HG03521 (cell line): ENCODE measurements around the gene PLXDC1.

Experiments
- ATAC-seq: cut with Tn5 transposase; IDR thresholded peaks from one replicate; pipeline ENCODE4 v1.9.1; 2021; ENCODE audit warnings: mild to moderate bottlenecking, moderate library complexity; ENCODE audit not compliant: unreplicated experiment

PLXDC1 gene

DNA sequence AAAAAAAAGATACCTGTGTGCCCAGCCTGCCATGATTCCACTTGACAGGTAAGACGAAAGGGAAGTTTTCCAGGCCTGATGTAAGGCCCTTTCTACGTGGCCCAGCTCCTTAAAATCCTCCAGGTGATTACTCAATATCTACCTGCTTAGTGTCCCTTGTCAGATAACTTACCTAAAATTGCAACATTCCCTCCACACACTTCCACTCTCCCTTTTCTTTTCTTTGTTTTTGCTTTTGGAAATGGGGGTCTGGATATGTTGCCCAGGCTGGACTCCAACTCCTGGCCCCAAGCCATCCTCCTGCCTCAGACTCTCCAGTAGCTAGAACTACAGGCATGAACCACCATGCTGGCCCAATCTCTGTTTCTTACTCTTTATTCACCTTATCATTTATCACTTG is 7.2 kb upstream of the PLXDC1 start:
- ATAC-seq: no peak

DNA sequence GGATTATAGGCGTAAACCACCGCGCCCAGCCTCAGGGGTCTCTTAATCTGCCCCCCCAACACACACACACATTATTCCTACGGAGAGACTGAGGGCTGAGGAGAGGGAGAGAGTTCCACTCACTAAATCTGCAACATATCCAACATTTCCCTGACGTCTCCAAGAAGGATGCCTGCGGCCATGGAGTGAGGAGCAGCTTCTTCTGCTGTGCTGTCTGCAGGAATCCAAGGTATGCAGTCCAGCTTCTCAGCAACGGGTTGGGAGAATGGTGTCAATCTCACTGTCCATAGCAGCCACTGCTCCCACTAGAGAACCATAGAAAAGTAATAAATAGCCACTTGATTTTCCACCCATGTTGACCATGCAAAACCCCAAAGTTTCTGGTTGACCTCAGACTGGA is 5.1 kb upstream of the PLXDC1 start:
- no peak for ATAC-seq

DNA sequence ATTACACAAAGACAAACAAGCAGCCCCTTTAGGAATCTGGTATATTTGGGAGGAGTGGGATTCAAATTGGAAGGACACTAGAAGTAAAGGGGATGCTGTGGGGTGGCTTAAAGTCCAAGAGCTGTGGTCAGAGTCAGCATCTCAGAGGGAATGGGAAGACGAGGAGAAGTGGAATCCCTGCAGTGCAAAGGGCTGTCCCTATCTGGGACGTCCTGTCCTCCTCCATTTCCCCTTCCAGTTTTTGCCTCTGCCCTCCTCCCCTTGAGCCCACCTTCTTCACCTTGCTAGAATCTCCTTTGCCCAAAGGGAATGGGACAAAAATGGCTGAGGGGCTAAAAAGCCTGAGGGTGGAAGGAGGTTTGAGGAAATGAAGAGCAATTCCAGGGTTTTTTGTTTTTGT is 4.2 kb upstream of the PLXDC1 start:
- no peak for ATAC-seq

DNA sequence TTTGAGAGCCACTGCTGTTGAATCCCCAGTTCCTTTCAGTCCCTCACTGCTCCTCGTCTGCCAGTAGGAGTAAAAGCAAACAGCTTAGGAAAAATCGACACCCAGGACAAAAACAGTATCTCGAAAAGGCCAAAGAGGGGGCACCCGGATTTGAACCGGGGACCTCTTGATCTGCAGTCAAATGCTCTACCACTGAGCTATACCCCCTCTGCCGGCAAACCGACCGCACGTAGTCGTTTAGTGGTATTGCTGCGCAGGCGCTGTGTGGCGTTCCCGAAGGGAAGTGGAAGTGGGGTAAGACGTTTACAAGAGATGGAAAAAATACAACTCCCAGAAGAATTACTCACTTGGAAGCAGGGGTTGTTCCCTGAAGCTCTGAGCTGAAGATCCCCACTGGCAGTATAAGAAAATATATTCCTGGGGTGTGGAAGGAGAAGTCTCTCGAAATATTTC is 2.2 kb upstream of the PLXDC1 start:
- peak; percentile 33 for ATAC-seq

DNA sequence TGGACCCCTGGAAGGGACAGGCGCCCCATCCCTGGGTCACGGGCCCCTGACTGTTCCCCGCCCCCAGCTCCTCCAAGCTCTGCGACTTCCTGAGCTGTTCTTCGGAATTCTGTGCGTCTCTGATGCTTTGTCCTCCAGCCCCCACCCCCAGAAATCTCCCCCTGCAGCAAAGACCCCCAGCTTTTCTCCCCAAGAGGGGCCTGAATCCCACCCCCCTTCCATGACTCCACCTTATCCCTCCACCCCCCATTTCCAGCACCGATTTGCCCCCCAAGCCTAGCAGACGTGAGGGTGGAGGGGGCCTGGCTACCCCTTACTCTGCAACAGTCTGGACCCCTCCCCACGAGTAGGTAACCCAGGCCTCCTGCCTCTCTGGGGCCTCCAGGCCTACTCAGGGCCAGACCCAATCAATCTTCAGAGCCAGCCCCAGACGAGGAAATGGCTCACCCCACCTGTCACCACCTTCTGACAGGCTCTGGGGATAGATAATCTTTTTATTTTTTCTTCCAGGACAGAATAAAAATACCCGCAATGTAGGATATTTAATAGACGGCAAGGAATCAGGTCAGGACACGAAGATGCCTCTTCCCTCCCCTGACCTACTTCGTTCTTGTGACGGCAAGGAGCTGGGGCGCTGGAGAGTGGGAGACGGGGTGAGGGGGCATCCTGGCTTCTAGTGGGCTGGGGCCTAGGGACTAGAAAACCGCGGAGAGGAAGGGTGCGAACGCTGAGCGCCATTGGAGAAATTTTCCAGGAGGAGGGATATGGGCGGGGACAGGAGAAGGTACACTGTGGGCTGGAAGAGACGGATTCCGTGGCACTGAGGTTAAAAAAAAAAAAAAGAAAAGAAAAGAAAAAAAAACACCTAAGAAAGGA is 744 bp upstream of the PLXDC1 start:
- ATAC-seq: no peak

DNA sequence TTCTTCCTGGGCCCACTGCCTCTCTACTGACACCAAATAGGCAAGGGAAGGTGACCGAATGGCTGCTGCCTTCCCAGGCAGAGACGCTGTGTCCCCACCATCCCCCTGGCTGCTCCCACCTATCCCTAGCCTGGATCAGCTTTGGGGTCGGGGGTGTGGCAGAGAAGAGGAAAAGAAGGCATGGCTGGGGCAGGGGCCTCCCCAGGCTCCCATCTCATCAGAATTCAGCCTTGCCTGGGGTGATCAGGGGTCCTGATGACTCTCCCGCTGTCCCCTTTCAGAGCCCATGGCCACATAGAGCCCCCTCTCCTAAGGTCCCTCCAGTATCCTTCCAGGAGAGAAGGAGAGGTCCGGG is 665 bp downstream of the PLXDC1 start:
- ATAC-seq: no peak

DNA sequence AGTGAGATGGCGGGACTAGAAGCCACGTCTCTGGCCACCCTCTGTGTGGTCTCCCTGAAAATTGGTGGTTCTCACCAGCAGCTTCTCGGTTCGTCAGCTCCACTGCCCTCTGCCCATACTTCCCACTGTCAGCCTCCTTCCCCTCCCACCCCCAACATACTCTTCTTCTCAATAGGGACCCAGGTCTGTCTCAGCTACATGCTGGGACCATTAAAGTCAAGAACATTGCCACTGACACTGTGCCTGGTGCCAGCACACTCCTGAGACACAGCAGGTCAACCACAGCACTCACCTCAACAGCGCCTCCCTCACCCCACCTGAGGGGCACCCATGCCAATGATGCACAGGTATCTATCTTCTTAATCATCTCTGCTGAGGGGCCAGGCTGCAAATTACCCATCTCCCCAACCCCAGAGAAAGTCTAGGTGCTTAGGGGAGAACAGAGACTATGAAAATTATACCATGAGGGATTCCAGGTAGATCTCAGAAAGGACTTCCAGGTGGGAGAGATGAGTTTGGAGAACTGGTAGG is 1.3 kb downstream of the PLXDC1 start:
- no peak for ATAC-seq

DNA sequence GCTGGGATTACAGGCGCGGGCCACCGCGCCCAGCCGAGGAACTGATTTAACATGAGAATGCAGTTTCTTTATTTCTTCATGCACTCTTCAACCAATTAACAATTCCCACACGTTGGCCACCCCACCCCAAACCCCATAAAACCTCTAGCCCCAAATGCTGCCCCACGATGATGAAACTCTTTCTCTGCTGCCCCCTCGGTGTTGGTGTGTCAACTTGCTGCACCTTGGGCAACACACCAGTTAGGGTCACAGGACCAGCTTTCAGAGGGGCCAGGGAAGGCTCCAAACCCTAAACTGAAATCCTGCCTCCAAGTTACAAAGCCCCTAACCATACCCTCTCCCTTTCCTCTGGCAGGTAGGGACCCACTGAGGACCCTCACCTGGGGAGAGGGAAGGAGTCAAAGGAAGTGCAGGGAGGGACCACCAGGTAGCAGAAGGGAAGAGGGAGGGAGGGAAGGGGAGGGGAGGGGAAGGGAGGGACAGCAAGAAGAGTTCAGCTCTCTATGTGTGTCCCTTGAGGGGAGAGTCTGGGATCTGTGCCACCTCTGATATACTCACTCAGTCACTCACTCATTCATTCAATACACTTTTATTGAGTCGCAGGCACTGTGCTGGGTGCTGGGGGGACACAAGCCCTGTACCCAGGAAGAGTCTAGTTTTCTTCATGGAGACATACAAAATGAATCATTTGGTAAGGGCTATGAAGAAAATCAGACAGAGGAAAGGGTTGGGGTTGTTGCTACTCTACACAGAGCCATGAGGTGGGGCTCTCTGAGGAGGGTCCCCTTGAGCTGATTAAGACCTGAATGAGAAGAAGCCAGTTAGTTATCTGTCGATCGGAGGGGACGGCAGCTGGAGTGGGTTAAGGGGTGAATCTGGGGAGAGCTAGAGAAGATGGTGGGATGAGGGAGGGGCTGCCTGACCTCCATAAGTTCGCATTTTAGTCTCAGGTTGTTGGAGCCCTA is 3.9 kb downstream of the PLXDC1 start:
- ATAC-seq: no peak

DNA sequence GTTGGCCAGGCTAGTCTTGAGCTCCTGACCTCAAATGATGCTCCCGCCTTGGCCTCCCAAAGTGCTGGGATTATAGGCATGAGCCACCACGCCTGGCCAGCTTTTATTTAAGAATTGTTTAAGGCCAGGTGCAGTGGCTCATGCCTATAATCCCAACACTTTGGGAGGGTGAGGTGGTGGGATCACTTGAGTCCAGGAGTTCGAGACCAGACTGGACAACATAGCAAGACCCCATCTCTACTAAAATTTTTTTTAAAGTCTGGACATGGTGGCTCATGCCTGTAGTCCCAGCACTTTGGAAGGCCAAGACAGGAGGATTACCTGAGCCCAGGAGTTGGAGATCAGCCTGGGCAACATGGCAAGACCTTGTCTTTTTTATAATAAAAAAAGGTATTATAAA is 5.2 kb downstream of the PLXDC1 start:
- ATAC-seq: no peak

DNA sequence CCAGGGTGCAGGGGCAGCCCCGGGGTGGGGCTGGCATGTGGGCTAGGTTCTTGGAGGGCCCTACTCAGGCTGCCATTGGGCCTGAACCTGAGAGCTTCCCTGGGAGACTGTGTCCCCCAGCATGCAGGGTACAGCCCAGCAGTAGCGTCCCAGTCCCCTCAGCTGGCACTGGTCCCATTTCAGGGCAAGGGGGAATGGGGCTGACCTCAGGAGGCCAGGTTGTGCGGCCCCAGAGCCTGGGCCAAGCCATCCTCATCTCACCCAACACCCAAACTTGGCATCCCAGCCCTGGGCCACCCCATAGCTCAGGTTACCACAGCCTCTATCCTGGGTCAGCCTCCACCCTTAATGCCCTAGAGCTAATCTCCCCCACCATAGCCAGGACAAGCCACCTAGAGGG is 6.3 kb downstream of the PLXDC1 start:
- ATAC-seq: no peak

DNA sequence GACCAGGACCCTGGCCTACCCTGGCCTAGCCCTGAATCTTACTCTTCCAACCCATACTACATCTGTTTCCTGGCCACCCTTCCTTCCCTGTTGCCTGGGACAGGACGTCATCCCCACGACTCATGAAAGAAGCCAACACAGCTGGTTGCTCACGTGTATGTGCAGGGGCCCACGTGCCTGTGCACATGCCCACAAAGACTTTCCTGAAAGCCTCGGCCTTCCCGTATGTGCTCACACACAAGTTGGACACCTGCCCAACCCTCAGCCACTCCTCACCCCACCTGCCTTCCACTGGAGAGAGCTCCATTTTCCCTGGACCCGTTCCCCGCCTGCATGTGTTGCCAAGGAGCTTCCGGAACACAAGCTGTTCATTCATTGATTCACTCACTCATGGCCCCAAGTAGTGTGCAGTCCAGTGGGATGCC is 7.0 kb downstream of the PLXDC1 start:
- no peak for ATAC-seq

DNA sequence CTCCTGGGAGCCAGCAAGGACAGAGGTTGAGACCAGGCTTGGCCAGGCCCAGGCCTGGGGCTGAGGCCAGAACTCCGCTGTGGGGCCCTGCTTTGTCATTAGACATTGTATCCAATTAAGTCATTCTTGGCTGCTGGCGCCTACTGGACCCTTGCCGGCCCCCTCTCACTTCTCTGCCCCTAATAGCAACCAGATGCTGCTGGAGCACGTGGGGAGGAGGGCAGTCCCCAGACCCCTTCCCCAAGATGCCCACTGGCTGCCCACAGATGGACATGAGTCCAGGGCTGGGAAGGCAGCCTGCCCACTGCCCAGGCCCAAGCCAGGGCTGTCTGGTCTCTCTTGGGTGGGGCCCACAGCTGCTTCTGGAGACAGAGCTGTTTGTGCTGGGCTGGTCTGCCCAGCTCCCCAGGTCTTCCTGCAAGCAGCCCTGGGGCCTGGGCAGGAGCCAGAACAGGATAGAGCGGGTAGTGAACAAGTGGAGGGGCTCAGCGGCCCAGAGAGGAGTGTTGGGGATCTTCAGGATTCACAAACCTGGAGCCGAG is 7.8 kb downstream of the PLXDC1 start:
- ATAC-seq: no peak

DNA sequence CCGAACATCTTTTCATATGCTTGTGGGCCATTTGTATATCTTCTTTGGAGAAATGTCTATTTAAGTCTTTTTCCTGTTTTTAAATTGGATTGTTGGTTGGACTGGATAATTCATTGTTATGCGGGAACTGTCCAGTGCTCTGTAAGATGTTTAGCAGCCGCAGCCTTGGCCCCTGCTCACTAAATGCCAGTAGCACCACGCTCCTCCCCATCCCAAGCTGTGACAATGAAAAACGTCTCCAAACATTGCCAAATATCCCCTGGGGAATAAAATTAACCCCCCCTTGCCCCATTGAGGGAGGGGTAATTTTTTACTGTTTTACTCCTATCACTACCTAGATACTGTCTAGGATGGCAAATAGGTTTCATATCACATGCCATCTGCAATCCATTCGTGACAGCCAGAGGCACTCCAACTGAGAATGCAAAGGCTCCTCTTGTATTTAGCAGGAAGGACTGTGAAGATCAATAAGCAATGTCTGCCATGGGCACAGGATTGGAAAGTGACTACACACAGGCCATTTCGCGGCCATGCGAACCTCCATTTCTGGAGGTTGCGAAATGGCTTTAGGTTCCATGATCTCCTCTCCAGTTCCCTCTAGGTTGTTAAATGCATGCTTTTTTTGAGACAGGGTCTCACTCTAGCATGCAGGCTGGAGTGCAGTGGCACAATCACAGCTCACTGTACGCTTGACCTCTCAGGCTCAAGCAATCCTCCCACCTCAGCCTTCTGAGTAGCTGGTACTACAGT is 9.3 kb downstream of the PLXDC1 start:
- ATAC-seq: no peak

DNA sequence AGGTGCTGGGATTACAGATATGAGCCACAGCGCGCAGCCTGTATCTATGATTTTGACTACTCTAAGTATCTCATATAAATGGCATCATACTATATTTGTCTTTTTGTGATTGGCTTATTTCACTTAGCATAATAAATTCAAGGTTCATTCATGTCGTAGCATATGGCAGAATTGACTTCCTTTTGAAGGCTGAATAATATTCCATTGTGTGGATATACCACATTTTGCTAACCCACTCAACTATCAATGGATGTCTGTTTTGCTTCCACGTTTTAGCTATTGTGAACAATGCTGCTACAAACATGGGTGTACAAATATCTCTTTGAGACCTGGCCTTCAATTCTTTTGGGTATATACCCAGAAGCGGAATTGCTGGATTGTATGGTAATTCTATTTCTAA is 10.1 kb downstream of the PLXDC1 start:
- ATAC-seq: no peak

DNA sequence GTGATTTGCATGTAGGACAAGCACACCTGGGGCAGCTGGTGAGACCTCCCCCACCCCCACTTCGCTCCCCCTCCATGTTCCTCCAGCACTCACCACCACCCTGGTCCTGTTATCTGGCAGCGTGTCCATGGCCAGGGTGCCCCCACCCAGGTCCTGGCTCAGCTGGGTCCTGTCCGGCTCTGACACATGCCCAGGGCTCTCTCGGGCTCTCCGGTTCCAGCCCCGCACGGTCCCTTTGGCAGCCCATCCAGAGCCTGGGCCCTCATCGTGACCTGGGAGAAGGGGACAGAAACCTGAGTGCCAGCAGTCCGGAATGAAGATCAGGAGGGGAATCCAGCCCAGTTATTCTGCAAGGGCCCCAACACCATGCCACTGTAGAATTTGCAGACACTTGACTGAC is 11.9 kb downstream of the PLXDC1 start:
- ATAC-seq: no peak

DNA sequence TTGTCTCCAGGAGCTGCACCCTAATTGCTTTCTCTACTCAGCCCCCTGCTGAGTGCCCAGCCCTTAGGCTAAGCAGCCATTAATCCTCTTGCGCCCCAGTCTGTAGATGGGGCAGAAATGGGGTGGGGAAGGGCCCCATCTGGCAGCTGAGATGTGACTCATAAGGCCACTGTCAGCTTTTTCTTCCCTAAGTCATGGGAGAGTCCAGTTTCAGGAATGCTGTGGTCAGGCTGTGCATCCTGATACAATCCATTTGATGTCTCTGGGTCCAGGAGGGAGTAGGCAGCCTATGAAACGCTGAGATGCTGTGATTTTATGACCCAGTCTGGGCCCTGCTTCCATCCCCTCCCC is 12.3 kb downstream of the PLXDC1 start:
- no peak for ATAC-seq

DNA sequence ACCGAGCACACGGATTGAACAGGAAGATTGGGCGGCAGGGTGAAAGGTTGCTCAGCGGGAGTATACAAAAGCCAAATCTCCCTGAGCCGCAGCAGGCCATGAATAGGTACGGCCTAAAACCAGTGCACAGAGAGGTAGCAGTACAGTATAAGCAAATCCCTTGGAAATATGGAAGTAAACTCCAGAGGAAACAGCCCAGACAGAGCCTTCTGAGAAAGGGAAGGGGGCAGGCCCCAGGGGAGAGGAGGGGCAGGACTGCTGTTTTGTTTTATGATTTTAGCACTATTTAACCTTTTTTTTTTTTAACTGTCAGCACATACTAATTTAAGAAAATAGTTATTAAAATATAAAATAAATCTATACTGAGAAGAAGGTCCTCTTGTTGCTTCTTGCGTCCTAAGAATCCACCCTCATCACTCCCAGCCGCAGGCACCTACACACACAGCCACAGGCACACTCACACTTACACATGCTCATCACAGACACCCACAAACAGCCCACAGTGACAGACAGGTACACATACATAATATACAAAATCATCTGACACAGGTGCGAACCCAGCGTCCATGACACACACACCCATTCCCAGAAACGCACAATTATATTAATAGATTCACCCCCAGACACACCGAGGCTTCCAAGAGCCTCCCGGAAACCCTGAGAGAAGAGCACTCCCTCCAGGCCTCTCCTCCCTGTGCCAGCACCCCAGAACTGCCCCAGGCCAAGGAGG is 12.8 kb downstream of the PLXDC1 start:
- no peak for ATAC-seq

DNA sequence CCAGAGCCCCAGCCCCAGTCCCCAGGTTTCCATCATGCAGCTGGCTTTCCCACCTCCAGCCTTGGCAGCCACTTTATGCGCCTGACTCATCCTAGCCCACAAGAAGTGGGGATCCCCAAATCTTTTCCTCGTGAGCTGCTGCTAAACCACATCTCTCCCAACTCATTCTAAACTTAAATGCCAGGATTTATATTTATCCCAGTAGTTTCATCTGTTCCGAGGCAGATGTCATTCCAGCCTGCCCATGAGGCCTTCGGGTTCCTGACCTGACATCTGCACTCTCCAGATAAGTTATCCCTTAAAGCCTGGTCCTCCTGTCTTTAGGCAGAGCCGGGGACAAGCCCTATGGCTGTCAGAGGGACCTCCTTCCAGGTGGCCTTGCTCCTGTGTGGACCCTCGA is 16.6 kb downstream of the PLXDC1 start:
- ATAC-seq: no peak

DNA sequence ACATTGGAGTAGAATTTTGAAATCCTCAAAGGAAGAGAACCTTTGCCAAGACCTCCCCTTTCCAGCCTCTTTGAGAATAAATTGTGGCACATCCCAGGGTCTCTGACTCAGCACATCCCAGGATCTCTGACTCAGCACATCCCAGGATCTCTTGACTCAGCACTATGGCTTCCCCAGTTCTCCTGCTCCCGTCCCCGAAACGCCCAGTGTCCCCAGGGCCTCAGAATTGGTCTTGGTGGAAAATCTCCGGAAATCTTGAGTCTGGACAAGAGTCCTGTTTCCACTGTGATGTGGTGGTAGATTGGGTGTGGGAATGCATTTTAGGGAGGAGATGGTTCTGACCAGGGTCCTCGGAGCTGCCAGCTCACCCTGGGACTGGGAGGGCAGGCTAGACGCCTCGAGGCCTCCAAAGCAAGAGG is 19.2 kb downstream of the PLXDC1 start:
- no peak for ATAC-seq

DNA sequence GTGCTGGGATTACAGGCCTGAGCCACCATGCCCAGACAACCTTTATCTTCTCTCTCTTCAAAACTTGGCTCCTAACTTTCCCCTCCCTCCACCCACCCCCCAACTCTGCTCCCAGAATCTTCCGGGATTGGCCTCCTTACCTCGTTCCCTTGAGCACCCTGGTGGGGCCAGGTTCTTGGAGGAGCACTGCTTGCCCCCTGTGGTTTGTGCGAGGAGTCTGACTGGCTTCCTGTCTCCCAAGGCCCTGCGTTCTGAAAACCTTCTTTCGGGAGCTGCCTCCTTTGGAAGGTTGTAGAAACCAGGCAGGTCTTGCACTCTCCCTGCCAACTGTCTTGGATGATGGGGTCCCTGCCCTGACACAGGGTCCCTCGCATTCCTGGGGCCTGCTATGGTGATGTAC is 19.8 kb downstream of the PLXDC1 start:
- ATAC-seq: no peak
